K562 (cell line): Measurements from ENCODE around the gene CAPRIN2. TPM values are rescaled to one million over a fixed set of nuclear protein-coding genes. Genes with fewer than 3 reads are reported as not detected.

Source experiments
- BCLAF1 ChIP-seq, 2 experiments: fragments of 450-650 bp in 1 of 2; IDR thresholded peaks; 2 replicates each; pipeline ENCODE4 v1.6.1; 2011 to 2017; ENCODE audit warnings: low read depth in 2 of 2, antibody characterized with exemption in 1 of 2, borderline replicate concordance in 1 of 2, low read length in 1 of 2, mild to moderate bottlenecking in 1 of 2, mixed read lengths in 1 of 2; ENCODE audit not compliant: control insufficient read depth in 1 of 2
- BHLHE40 ChIP-seq: IDR thresholded peaks from 2 replicates; pipeline ENCODE4 v1.6.1; 2011; ENCODE audit warnings: low read length, improper control_type of control experiment
- CCAR2 ChIP-seq: fragments of 200-400 bp; formaldehyde crosslinking; IDR thresholded peaks from 2 replicates; pipeline ENCODE4 v1.6.1; 2017; ENCODE audit warnings: mild to moderate bottlenecking, low read depth, low read length
- CREB5 ChIP-seq: fragments of 250-450 bp; sonication (Bioruptor Pico); IDR thresholded peaks from 2 replicates; pipeline ENCODE4 v1.5.0; 2020; ENCODE audit warnings: mild to moderate bottlenecking
- ELK1 ChIP-seq: sonication (generic); formaldehyde crosslinking; IDR thresholded peaks from 2 replicates; pipeline ENCODE4 v1.8.1; 2022; ENCODE audit warnings: missing genetic modification reagents
- FOXA3 ChIP-seq, 2 experiments: fragments of 450-650 bp in 1 of 2; sonication (generic) in 1 of 2; formaldehyde crosslinking; IDR thresholded peaks in 1 of 2; conservative IDR thresholded peaks in 1 of 2; 2 replicates each; pipeline versions ENCODE4 v1.4.0 to v1.8.0; 2020 to 2022; ENCODE audit warnings: mild to moderate bottlenecking in 2 of 2, missing genetic modification reagents in 1 of 2
- FUS ChIP-seq: fragments of 200-400 bp; formaldehyde crosslinking; optimal IDR thresholded peaks from 2 replicates; pipeline ENCODE3; 2017; ENCODE audit warnings: low read depth, low read length
- GATA2 ChIP-seq: sonication (generic); formaldehyde crosslinking; IDR thresholded peaks from 2 replicates; pipeline ENCODE4 v1.4.0; 2020; ENCODE audit warnings: mild to moderate bottlenecking, missing genetic modification reagents
- GMEB1 ChIP-seq: fragments of 250-450 bp; sonication (Bioruptor Pico); IDR thresholded peaks from 2 replicates; pipeline ENCODE4 v1.4.0; 2020; ENCODE audit warnings: mild to moderate bottlenecking
- HDAC8 ChIP-seq: fragments of 450-650 bp; IDR thresholded peaks from 2 replicates; pipeline ENCODE4 v1.6.1; 2016; ENCODE audit warnings: mild to moderate bottlenecking, missing genetic modification characterization, moderate library complexity, missing compliant biosample characterization
- PHB ChIP-seq: fragments of 250-450 bp; sonication (Bioruptor Pico); IDR thresholded peaks from 2 replicates; pipeline ENCODE4 v1.5.0; 2021
- RBBP5 ChIP-seq: fragments of 200-600 bp; sonication (generic); IDR thresholded peaks from 2 replicates; pipeline ENCODE4 v1.6.1; 2012; ENCODE audit warnings: borderline replicate concordance, mild to moderate bottlenecking, low read length, control low read depth, inconsistent platforms; ENCODE audit not compliant: insufficient read depth, poor library complexity, severe bottlenecking
- RNF2 ChIP-seq: sonication (generic); IDR thresholded peaks from 2 replicates; pipeline ENCODE4 v1.6.1; 2016
- USF2 ChIP-seq: sonication (generic); formaldehyde crosslinking; IDR thresholded peaks from 2 replicates; pipeline ENCODE4 v1.5.0; 2020; ENCODE audit warnings: missing genetic modification reagents
- ZBED1 ChIP-seq: IDR thresholded peaks from 2 replicates; pipeline ENCODE4 v1.6.1; 2014
- ZNF3 ChIP-seq: fragments of 250-450 bp; sonication (Bioruptor Pico); IDR thresholded peaks from 2 replicates; pipeline ENCODE4 v1.5.0; 2021; ENCODE audit warnings: mild to moderate bottlenecking, moderate library complexity
- ZNF311 ChIP-seq: fragments of 250-450 bp; sonication (Bioruptor Pico); IDR thresholded peaks from 2 replicates; pipeline ENCODE4 v1.4.0; 2020; ENCODE audit warnings: mild to moderate bottlenecking, moderate library complexity
- polyA plus RNA-seq, 8 experiments: library from polyadenylated mRNA; depleted of rRNA in 4 of 8; stranded (reverse) in 5 of 8; unstranded in 3 of 8; fragments of >200 nt; fragmentation: Nextera tagmentation in 2 of 8; fragmentation: Illumina TruSeq in 1 of 8; extraction: Ambion mirVana in 2 of 8; extraction: Trizol in 1 of 8; gene quantifications; 2 replicates each; pipeline versions ENCODE4 v1.2.1 to v1.2.3, GENCODE V29; 2011 to 2014; ENCODE audit warnings: inconsistent platforms in 1 of 8, missing spikeins in 1 of 8
- total RNA-seq, 7 experiments: library from RNA; depleted of rRNA in 6 of 7; stranded (reverse); fragments of >200 nt in 6 of 7; fragmentation: Illumina TruSeq in 2 of 7; extraction: Trizol in 2 of 7; gene quantifications; 2 replicates each; pipeline versions ENCODE4 v1.2.1 to v1.2.3, GENCODE V29; 2011 to 2021; ENCODE audit warnings: low replicate concordance in 1 of 7

Gene CAPRIN2
- total and polyA plus RNA-seq, 9 of the 15 experiments (the other 6 are each of a cell fraction or from before 2014, with no cell fraction given) = 2.3 to 14.5 (median 8.9) TPM

GRCh38 chr12:30695199-30696102, 59.3 kb downstream of the CAPRIN2 start, which contains the start of gene IPO8 (continued):
- TF ChIP-seq GMEB1 (CRISPR knock-in tag) = peak; percentile 44; the same call in 1 of the 2 replicates
- no peak for TF ChIP-seq USF2
- peak; percentile 51 for TF ChIP-seq RBBP5
- TF ChIP-seq HDAC8 (tag) = no peak
- TF ChIP-seq ELK1 (CRISPR knock-in tag) = no peak
- TF ChIP-seq ZNF311 = no peak
- TF ChIP-seq FUS = no peak
- no peak for TF ChIP-seq PHB (CRISPR knock-in tag)
- TF ChIP-seq CREB5 (CRISPR knock-in tag) = no peak
- no peak for TF ChIP-seq GATA2 (CRISPR knock-in tag)
- TF ChIP-seq ZBED1 = no peak
- no peak; the same call in 1 of the 2 replicates for TF ChIP-seq BHLHE40
- TF ChIP-seq ZNF3 = no peak
- TF ChIP-seq FOXA3 (CRISPR knock-in tag; conservative IDR thresholded peaks at IDR 0.05 in 1 of 2, IDR thresholded peaks at IDR 0.05 in 1 of 2) = no peak
- TF ChIP-seq BCLAF1 (IDR thresholded peaks at IDR 0.05; ENCODE audit: borderline replicate concordance in 1 of 2, control insufficient read depth in 1 of 2, low read depth in 2 of 2, low read length in 1 of 2) = no peak
- no peak for TF ChIP-seq RNF2
- no peak for TF ChIP-seq CCAR2
